Measurements from ENCODE around the gene CACUL1.
"Not testable (repeated sequence)": the region's sequence is repeated elsewhere in the genome, so short reads cannot be mapped to it uniquely, and the experiment has no call there.

CACUL1 gene
- total RNA-seq, result 48.3 to 81.3 reads per million in 2 donors

DNA sequence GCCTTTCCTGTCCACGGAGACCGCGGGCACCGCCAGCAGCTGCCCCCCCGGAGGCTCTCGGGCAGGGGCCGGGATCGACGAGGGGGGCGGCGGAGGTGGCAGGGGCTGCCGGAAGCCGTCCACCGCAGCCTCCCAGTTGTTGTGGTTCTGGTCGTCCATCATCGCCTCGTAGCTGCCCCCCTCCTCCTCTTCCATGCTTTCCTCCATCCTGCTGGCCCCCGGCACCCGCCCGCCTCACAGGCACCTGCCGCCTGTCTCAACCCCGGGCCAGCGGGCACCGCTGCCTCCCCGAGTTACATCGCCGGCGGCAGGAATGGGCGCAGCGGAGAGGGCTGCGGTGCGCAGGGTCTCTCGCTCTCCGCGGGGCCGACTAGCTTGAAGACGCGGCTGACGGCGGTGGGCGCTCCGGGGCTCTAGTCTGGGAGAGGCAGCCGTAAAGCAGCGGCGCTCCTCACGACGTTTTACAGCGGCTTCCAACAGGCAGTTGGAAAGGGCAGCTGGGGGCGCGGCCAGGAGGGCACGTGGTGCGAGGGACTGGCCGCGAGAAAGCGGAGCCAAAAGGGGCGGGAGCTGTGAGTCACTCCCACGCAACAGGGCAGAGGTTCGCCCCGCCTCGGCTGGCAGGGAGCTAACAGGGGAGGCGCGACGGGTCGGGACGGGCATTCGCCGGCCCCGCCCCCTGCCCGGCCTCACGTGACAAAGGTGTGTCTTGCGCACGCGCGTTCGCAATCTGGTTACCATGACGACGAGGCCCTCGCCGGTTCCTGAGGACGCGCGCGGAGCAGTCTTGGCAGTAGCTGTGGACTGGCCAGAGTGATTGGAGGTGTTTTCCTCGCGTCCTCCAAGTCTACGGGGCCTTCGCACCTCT, at the start of gene CACUL1:
Gene CACUL1 (minus strand): TSS at position 415 of the 868 bp plus-strand sequence. CDS start 208 bp downstream, at position 207.
- peak; percentile 99 for DNase-seq

DNA sequence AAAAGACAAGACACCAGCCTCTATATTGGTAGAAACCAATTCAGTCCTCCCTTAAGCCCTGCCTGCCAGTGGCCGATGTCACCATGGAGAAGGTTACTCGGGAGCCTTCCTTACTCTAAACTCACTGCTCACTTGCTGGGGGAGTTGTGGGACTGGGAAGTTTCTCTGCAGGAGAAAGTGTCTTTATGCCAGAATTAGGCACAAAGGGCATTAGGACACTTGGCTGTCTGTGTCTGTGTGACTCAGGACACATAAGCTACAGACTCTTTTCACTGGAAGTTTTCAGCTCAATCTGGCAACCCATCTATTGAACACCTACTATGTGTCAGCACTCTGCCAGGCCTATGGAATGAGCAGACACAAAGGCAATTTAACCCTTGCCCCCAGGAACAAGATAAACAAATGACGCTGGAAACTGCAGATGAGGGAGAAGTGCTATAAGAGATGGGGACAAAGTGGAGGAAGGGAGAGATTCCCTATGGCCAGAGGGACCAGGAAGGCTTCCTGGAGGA, 49.5 kb upstream of the CACUL1 start:
- no peak for DNase-seq

DNA sequence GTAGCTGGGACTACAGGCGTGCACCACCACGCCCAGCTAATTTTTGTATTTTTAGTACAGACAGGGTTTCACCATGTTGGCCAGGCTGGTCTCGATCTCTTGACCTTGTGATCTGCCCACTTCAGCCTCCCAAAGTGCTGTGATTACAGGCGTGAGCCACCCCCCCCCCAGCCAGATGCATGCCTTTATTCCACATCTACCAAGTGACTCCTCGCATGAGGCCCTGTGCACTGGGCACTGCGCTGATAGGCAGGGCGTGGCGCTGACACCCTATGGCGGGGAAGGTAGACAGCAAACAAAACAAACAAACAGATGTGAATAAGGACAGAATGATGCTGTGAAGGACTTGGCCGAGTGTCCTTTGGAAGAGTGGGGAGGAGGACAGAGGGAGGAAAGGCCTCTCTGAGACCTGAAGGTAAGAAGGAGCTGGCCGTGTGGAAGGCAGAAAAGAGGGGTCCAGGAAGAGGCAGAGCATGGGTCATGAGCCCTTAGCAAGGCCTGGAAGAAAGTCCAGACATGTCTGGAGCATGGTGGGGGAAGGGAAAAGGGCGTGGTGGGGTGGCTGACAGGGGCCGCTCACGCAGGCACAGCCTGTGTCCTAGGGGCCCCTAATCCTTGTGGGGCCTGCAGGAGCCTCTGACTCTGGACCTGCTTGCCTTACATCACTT, 47.5 kb upstream of the CACUL1 start:
- no peak for DNase-seq

DNA sequence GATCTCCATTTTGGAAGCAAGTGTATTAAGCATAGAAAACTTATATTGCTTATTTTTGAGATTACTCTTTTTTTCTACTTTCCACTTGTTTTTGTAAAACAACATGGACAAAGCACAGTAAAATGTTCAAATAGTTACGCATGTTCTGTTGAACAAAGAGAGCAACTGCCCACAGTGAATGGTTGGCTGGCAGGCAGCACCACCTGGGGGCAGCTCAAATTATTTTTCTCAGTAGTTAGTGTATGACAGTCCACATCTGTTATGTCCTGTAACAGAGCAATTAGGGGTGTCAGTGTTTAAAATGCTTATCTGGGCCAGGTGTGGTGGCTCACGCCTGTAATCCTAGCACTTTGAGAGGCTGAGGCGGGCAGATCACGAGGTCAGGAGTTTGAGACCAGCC, 46.1 kb upstream of the CACUL1 start:
- no peak for DNase-seq

DNA sequence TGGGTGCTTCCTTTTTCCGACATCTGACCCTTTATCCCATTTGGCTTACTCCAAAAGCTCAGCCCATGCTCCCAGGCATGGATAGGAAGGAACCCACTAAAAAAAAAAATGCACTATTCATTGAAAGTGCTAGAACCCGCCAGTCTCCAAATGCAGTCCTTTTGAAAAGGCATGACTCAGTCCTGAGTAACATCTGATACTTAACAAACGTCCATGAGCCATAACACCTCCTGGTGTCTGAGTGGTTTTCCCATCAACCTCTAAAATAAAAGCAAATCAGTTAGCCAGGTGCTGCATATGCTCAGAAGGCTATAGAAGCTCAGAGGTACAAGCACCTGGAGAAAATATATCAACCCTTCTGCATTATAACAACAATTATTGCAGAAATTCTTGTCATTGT, 45.0 kb upstream of the CACUL1 start:
- no peak for DNase-seq

DNA sequence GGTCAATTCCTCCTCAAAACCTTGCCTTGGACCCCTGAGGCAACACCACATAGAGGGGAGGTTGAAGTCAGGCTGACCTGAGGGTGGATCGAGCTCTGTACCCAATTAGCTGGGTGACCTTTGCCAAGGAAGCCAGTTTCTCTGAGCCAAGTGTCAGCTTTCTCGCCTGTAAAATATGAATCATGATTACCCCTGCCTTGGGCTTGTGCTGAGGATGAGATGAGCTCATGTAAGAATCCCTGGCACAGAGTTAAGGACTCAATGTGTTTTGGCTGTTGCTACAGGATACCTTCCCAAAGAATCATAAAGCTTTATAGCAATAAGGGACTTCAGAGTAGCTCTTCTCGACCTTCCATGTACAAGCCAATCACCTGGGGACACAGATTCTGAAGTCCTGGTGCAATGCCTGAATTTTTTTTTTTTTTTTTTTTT, 43.5 kb upstream of the CACUL1 start:
- no peak for DNase-seq

DNA sequence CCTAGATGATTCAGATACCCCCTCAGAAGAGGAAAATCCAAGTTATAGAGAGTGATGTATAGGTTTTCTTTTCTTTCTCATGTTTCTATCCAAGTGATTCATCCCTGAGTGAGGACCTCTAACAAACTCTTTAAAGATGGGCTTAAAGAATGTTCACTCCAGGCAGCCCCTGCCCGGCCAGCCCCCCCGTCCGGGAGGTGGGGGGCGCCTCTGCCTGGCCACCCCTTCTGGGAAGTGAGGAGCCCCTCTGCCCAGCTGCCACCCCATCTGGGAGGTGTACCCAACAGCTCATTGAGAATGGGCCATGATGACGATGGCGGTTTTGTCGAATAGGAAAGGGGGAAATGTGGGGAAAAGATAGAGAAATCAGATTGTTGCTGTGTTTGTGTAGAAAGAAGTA, 40.2 kb upstream of the CACUL1 start:
- DNase-seq, result not testable (repeated sequence)

DNA sequence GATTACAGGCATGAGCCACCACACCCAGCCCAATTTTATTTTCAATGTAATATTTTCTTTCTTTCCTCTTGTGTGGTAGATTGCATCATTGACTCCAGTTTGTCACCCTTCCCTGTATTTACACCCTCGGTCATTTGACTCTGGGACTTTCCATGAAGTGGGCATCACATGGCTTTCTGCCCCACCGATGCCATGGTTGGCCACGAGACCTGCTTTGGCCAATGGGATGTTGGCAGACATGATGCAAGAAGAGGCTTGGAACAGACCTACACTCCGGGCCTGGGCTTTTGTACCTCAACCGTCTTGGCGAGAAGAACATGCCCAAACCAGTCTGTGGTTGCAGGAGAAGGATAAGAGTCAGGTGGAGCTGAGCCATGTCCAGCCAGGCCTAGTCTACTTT, 38.8 kb upstream of the CACUL1 start:
- DNase-seq, result no peak

DNA sequence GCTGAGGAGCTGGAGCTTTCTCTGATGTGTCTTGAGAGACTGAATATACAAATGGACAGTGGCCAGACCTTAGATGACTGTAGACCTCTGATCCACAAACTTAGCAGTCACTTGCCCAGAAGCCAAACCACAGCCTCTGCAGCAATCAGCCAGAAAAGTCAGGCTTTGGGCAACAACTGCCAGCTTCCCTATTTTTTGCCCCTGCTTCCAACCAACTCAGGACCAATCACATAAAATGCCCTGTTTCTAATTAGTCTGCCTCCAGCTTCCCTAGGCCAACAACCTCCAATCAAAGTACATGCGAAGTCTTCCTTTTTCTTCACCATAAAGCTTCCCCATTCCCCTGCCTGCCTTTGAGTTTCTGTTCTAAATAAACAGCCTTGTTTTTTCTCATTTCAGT, 37.8 kb upstream of the CACUL1 start:
- no peak for DNase-seq

DNA sequence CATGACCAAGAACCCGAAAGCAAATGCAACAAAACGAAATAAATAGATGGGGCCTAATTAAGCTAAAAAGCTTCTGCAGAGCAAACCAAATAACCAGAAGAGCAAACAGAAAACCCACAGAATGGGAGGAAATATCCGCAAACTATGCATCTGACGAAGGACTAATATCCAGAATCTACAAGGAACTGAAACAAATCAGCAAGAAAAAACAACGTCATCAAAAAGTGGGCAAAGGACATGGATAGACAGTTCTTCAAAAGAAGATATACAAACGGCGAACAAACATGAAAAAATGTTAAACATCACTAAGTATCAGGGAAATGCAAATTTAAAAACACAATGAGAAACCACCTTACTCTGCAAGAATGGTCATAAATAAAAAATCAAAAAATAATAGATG, 35.3 kb upstream of the CACUL1 start:
- no peak for DNase-seq

DNA sequence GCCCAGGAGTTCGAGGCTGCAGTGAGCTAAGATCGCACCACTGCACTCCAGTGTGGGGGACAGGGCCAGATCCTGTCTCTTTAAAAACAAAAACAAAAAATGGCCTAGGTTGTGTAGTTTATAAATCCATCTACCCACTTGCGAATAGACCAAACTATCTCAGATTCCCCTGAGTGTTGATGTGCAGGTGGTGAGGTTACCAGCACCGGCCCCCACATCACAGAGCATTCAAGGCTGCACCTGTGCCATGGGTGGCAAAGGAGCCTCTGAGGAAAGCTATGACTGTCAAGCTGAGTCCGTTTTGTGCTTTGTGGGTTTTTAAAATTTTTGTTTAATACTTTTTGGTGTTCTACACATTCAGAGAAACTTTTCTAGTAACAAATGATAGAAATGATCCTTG, 30.8 kb upstream of the CACUL1 start:
- no peak for DNase-seq

DNA sequence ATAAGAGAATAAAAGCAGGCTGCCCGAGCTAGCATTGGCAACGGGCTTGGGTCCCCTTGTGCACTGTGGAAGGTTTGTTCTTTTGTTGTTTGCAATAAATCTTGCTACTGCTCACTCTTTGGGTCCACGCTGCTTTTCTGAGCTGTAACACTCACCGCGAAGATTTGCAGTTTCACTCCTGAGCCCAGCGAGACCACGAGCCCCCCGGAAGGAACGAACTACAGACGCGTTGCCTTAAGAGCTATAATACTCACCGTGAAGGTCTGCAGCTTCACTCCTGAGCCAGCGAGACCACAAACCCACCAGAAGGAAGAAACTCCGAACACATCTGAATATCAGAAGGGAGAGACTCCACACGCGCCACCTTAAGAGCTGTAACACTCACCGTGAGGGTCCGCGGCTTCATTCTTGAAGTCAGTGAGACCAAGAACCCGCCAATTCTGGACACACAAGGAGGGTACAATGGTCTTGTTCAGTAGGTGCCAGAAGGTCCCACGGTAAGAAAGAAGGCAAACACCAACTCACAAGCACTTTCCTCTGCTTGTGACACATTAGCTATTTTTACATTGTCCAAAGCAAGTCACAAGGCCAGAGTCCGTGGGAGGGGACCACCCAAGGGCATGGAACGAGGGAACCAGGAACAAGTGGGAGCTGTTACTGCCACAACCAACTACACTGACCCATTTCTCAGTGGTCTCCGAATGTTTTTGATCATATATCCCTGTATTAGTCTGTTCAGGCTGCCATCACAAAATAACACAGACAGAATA, 29.2 kb upstream of the CACUL1 start:
- DNase-seq, result no peak

DNA sequence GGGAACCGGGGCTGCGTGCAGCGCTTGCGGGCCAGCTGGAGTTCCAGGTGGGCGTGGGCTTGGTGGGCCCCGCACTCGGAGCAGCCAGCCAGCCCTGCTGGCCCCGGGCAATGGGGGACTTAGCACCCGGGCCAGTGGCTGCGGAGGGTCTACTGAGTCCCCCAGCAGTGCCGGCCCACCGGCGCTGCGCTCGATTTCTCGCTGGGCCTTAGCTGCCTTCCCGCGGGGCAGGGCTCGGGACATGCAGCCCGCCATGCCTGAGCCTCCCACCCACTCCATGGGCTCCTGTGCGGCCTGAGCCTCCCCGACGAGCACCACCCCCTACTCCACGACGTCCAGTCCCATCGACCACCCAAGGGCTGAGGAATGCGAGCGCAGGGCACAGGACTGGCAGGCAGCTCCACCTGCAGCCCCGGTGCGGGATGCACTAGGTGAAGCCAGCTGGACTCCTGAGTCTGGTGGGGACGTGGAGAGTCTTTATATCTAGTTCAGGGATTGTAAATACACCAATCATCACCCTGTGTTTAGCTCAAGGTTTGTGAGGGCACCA, 28.2 kb upstream of the CACUL1 start:
- DNase-seq, result not testable (repeated sequence)

DNA sequence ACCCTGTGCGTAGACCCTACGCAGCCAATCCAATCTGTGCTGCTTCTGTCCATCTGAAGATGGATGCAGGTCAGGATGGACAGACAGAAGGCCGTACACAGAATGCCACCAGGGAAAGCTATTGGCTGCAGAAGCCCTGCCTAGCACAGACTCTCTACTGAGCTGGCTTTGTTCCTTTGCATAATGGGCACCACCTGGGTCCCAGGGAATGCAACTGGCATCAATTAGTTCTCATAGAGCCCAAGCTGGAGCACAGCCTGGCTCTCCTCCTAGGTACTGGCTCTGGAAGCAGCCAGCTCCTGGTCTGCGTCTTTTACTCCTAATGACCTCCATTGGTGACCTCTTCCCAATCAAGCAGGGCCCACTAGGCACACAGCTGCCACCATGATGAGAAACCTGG, 26.8 kb upstream of the CACUL1 start:
- no peak for DNase-seq

DNA sequence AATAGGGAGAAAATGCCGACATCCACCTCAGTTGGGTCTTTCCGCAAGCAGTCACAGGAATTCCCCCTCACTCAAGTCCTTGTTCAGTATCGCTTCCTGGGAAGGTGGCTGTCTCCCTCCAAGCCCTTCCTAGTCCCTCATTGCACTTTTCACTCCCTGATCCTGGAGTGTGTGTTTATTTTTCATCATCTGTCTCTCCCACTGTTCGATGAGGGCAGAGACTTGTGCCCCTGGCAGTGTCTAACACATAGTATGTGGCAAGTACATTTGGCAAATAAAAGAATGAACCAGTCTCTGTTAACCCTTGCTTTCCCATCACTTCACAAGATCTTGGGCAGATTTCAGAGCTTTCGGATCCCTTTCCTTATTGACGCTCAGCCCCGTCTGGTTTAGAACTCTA, 24.0 kb upstream of the CACUL1 start:
- DNase-seq, result no peak

DNA sequence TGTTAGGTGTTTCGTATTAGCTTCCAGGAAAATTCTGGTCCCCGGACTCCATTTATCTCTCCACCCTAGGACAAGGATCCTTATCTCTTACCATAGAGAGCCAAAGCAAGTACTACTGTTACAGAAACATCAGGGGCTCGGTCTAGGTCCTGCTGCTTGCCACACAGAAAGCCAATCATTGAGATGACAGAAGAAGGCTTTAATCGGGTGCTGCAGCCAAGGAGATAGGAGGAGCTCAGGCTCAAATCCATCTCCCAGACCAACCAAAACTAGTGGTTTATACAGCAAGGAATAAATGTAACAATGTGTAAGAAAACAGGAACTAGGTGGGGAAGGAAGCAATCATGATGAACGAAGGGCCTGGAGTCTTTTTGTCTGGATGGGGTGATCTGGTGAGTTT, 22.2 kb upstream of the CACUL1 start:
- DNase-seq, result no peak

DNA sequence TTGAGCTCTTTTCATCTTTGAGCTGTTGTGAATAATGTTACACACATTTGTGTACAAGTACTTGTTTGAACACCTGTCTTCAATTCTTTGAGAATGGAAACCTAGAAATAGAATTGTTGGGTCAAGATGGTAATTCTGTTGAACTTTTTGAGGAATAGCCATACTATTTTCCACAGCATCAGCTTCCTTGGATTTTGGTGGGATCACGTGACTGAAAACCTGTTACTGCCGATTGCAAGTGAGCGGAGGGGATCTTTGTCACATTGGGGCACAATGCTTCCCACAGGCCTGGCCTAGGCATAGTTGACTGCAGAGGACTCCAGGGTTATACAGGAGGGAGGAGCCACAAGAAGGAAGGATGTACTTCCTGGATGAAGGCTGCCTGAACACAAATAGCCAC, 21.3 kb upstream of the CACUL1 start:
- no peak for DNase-seq

DNA sequence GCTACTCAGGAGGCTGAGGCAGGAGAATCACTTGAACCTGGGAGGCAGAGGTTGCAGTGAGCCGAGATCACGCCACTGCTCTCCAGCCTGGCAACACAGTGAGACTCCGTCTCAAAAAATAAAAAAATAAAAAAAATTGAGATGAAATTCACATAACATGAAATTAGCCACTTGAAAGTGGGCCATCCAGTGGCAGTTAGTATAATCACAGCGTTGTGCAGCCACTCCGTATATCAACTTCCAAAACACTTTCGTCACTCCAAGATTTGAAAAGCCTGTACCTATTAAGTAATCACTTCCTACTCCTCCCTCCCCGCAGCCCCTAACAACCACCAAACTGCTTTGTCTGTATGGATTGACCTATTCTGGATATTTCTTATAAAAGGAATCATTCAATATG, 20.7 kb upstream of the CACUL1 start:
- no peak for DNase-seq

DNA sequence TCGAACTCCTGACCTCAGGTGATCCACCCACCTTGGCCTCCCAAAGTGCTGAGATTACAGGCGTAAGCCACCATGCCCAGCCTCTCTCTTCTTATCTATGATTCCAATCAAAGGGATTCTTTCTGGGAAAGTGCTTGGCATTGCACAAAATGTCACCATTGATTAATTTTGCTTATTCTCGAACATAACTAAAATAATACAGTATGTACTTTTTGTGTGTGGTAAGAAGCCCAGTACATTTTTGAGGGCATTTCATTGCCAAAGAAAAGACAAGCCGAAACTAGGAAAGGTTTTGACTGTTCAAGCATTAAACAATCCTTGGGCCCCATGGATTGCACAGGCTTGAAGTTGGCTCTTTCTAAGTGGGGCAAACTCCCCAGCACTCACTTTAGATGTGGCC, 18.3 kb upstream of the CACUL1 start:
- no peak for DNase-seq

DNA sequence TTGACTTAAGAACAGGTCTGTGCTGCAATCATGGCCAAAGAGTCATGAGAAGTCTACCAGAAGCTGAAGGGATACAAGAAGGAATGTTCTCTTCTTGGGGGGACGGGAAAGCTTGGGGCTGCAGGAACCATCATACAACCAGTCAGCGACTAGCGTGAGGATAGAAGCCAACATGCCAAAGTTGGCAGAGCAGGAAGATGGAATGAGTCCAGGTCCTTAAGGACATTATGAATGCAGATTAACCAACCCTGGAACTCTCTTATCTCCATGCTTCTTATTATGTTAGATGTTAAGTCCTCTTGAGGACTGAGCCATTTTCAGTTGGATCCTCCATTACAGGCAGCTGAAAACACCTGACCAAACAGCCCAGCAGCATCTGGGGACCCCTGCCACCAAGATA, 17.2 kb upstream of the CACUL1 start:
- no peak for DNase-seq

DNA sequence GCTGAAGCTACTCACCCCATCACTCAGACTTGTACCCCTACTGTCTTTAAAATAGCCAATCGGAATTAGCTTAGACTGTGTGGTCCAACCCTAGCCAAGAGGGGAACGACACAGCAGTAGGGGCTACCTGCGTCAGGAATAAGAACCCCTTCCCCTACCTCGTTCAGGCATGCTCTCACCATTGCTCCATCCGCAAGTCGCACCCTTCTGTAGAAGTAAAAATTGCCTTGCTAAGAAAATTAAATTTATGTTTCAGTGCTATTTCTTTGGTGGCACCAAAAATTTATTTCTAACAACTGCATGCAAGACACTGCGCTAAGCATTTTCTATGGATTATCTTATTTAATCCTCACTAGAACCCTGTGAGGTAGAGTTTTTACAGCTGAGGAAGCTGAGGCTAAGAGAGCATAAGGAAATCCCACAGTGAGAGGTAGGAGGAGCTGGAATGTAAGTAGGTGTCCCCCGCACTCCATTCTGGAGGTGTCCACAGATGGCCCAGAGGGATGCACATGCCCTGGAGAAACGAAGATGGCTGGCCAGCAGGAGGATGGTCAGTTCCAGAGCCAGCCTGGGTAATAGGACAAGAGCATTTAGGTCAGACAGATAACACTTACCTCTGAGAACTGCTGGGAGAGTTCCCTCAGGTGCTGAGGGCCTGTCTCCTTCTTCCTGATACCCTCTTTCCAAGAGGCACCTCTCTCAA, 15.3 kb upstream of the CACUL1 start:
- DNase-seq, result no peak

All from T-helper 9 cell (primary cell).